Urinary bladder (tissue), 4 donors: ENCODE measurements around the gene LHPP. TPM values are rescaled to one million over a fixed set of nuclear protein-coding genes. Genes with fewer than 3 reads are reported as not detected.

Experiments
- DNase-seq: peaks from one replicate; pipeline ENCODE4 v3.0.0-alpha.2; 2015; ENCODE audit errors: extremely low spot score
- H3K27ac ChIP-seq: one replicate; pipeline ENCODE4 v1.5.1; 2013; ENCODE audit warnings: low read depth, mild to moderate bottlenecking, moderate library complexity
- H3K36me3 ChIP-seq: one replicate; pipeline ENCODE4 v1.6.1; 2013; ENCODE audit warnings: mild to moderate bottlenecking, moderate library complexity; ENCODE audit not compliant: insufficient read depth
- H3K4me1 ChIP-seq: one replicate; pipeline ENCODE4 v1.6.1; 2013; ENCODE audit warnings: mild to moderate bottlenecking, moderate library complexity; ENCODE audit not compliant: insufficient read depth
- H3K4me3 ChIP-seq: one replicate; pipeline ENCODE4 v1.5.1; 2013; ENCODE audit warnings: low read depth, low read length
- WGBS: extraction: QIAGEN DNeasy Blood & Tissue Kit; methylation state at CpG from one replicate; pipeline ENCODE4 v1.1.7; 2013; 5-methylcytosine and 5-hydroxymethylcytosine counted together
- polyA plus RNA-seq: library from polyadenylated mRNA; stranded (reverse); fragments of 200-250 nt; gene quantifications from one replicate; pipeline ENCODE4 v1.2.3, GENCODE V29; 2013
- total RNA-seq: library from RNA; depleted of rRNA; stranded (reverse); fragments of >200 nt; gene quantifications from one replicate; pipeline ENCODE4 v1.2.3, GENCODE V29; 2014
- donor health status: healthy with polysubstance abuse.
- donor health status: healthy.

LHPP gene
- total and polyA plus RNA-seq, 2 donors: 6.6 to 15.8 TPM

DNA sequence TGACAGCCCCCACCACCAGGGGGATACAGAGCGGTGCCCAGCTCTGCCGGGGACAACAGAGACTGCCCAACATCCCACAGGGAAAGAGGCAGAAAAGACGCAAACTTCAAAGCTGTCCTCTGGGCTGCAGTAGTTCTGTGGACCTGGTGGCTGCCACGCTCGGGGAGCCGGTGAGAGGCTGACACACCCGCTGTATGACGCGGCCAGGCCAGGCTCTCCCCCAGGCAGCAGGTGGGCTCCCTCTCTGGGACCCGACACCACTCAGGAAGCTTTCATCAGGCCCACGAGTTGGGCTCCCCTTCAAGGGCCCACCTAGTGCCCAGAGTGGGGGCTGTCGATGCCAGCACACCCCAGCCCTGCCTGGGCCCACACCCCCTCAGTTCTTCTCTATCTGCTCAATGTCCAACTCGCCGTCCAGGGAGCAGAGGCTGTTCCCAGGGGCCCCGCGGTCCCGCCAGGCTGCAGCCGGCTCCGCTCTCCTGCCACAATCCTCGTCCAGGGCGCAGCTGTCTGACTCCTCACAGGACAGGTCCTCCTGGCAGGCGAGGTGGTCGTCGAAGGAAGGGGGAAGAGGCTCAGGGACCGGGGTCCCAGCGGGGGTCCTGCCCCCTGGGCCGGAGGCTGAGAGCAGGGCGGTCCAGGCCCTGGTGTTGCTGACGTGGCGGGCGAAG lies 161.4 kb downstream of the LHPP start:
- H3K27ac ChIP-seq: no peak overlapping the region

DNA sequence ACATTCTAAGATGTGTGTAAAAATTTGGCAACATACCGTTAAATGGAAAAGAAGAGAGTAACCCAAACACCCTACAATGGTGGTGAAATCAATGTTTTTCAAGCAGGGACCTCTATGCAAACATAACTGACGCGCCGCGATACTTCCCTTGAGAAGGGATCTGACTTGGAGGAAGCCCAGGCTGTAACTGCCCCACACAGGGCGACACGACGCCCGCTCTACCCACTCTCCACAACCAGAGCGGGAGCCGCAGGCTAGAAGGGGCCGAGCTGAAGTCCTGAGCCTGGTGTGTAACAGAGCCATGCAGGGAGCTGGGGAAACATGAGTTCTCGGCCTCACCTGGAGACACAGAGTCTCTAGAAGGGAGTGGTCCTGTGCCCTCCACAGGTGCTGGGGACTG lies 162.4 kb downstream of the LHPP start:
- H3K36me3 ChIP-seq: no peaks in the 10 kb centered on the region
- no peak overlapping the region for H3K27ac ChIP-seq

More for the DNA sequence above, 161.4 kb downstream of the LHPP start:
- DNase-seq: no peak
- Histone ChIP-seq H3K4me1 (no peaks in the 10 kb centered on the region), H3K4me3 (no peak overlapping the region), H3K36me3 (no peaks in the 10 kb centered on the region)
- WGBS: 87% methylated on average over 31 of the region's 31 CpGs

DNA sequence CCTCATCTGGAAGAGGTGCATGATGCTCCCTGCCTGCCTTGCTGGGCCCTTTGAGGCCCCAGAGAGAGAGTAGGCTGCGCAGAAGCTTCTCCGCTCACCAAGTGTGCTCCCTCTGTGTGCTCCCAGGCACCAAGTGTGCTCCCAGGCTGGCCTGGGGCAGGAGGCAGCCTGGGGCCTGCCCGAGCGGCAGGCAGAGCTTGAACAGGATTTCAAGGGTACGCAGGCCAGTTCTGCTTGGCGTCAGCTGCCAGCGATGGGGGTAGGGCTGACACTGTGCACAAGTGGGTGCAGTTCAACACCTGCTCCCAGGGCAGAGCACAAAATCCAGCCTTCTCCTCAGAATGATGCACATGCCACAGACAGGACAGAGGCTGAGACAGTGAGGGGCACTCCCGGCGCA lies 162.8 kb downstream of the LHPP start:
- Histone ChIP-seq H3K4me1 (no peaks in the 10 kb centered on the region), H3K27ac (no peak overlapping the region)
- 95% methylated on average over 9 of the region's 9 CpGs for WGBS

More for the DNA sequence above, 162.4 kb downstream of the LHPP start:
- no peak for DNase-seq
- WGBS: 96% methylated on average over 13 of the region's 13 CpGs
- no peak overlapping the region for H3K4me3 ChIP-seq
- H3K4me1 ChIP-seq: no peaks in the 10 kb centered on the region

DNA sequence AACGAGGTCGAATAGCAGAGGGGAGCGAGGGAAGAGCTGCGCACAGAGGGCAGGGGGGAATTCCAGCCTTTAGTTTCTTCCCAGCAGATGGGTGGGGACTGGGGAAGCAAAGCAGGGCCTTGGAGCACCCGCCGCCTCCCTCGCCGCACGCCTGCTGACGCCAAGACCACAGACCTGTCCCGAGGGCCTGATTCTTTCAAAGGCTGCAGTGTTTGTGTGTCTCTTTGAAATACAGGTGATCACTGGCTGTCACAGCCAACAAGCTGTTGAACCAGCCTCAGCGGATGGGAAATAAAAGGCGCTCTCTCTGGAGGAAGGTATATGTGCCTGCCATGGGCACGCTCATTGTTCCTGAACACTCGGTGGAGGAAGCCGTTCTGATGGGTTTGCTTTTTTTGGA lies 163.3 kb downstream of the LHPP start:
- 91% methylated on average over 16 of the region's 16 CpGs for WGBS
- Histone ChIP-seq H3K4me3 (no peak overlapping the region), H3K27ac (no peak overlapping the region), H3K36me3 (no peaks in the 10 kb centered on the region), H3K4me1 (peaks cover under 1% of the 10 kb centered on the region)
- DNase-seq: no peak

More for the DNA sequence above, 162.8 kb downstream of the LHPP start:
- no peak for DNase-seq
- Histone ChIP-seq H3K36me3 (no peaks in the 10 kb centered on the region), H3K4me3 (no peak overlapping the region)

DNA sequence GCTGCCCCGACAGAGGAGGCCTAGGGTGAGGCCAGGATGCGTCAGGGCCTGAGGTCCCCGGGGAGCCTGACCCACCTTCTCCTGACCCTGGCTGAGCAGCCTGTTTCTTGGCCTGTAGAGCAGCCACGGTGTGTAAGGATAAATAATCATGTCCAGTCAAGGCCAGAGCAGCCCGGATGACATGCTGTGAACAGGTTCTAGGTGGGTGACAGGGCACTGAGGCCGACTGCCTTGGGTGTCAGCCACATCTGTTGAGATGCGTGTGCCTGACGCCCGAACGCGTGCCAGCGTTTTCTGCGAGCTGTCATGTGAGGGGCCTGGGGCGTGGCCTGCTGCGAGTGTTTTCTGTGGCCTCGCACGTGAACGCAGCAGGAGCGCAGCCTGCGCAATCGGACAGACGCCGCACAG lies 164.2 kb downstream of the LHPP start:
- Histone ChIP-seq H3K4me1 (peaks cover 1% of the 10 kb centered on the region), H3K4me3 (no peak overlapping the region), H3K27ac (no peak overlapping the region), H3K36me3 (no peaks in the 10 kb centered on the region)
- WGBS: 91% methylated on average over 23 of the region's 23 CpGs
- no peak for DNase-seq

DNA sequence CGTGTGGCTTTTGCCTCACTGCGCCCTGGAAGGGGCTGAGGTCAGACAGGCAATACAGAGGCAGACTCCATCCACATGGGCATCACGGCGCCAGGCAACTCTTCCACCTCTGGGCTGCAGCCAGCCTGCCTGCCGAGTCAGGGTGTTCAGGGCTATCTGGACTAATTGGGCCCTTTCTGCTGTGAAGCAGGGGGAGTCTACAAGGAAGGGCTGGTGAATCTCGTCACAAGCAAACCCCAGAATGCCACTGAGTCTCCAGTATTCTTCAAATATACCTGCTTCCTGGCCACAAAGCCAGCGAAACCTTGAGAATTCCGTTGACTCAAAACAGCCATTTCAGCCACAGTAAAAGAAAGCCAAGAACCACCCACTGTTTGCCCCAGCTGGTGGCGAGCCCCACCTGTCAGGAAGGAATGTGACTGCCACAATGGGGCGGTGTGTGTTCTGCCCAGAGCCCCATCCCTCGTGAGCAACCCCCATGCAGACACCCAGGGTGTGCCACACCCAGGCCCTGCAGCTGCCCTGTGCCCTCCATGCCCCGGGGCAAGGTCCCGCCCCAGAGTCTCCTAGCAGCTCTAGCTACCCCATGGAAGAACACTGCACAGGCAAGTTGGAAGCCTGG lies 165.2 kb downstream of the LHPP start:
- no peaks in the 10 kb centered on the region for H3K36me3 ChIP-seq
- 86% methylated on average over 13 of the region's 13 CpGs for WGBS
- DNase-seq: no peak
- H3K4me1 ChIP-seq: peaks cover 1% of the 10 kb centered on the region
- H3K27ac ChIP-seq: no peak overlapping the region
- no peak overlapping the region for H3K4me3 ChIP-seq

DNA sequence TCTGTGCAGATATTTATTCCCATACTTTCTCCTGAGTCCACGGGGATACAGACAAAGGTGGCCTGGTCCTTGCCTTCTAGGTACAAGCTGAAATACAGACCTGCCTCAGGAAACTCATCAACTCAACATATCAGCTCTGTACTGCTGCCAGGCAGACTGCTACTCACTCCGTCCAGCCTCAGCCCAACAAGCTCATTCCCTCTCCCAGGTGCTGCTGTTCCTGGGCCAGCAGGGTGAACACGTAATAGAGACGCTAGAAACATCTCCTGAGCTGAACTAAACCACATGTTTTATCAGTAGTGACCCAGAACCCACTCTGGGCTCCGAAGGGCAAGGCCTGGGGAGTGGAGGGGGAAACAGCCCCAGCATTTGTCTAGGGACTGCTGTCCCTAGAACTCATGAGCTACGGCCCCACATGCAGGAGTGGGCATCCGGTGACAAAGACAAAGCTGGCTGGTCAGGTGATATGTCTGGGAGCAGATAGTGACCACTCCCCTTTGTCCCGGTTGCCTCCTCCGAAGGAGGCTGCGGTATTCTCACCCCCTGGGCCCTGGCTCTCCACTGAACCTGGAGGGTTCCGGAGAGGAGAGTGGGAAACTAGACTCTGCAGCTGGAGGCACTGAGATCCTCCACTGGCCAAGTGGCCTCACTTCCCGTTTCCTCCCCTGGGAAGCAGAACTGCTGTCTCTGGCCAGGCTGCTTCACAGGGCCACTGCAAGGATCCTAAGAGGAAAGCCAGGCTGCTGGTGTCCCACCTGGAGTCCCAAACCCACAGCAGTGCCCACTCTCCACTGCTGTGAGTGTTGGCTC lies 166.4 kb downstream of the LHPP start:
- Histone ChIP-seq H3K4me1 (peaks cover 1% of the 10 kb centered on the region), H3K27ac (no peak overlapping the region)

DNA sequence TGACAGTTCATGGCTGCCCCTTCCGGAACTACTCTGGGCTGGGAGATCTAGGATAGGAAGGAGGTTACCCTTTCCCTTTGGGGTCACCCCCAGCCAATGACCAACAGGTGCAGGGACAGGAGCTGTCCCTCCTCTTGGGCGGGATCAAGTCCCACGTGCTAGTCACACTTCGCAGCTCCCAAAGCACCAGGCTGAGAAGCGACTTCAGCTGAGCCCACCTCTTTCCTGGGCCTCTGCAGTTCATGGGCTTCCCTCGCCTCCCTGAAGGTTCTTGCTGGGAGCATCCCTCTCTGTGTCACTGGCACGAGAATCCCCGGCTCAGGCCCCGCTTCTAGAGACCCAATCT lies 167.0 kb downstream of the LHPP start:
- H3K4me1 ChIP-seq: peaks cover 1% of the 10 kb centered on the region
- H3K4me3 ChIP-seq: no peak overlapping the region

More for the DNA sequence above, 166.4 kb downstream of the LHPP start:
- 71% methylated on average over 12 of the region's 12 CpGs for WGBS
- H3K4me3 ChIP-seq: no peak overlapping the region
- H3K36me3 ChIP-seq: no peaks in the 10 kb centered on the region
- DNase-seq: no peak

DNA sequence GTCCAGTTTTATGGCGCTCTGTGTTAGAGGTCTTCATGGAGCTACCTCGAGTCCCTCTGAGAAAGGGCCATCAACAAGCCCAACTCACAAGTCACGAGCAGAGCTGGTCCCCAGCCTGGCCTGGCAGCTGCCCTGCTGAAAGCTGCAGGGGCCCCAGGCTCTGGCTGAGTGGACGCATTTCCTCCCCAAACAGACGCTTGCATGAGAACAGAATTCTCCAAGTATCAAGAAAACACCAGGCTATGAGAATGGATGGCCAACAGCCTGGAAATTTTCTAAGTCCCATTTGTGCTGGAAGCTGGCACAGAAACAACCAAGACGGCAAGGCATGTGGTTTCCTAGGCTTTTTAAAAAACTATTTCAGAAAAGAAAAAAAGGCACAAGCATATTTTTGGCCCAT lies 167.8 kb downstream of the LHPP start:
- Histone ChIP-seq H3K4me1 (peaks cover 1% of the 10 kb centered on the region), H3K27ac (no peak overlapping the region), H3K36me3 (no peaks in the 10 kb centered on the region), H3K4me3 (no peak overlapping the region)
- DNase-seq: no peak
- WGBS: 66% methylated on average over 6 of the region's 6 CpGs

More for the DNA sequence above, 167.0 kb downstream of the LHPP start:
- DNase-seq: no peak
- 89% methylated on average over 9 of the region's 9 CpGs for WGBS
- Histone ChIP-seq H3K36me3 (no peaks in the 10 kb centered on the region), H3K27ac (no peak overlapping the region)

DNA sequence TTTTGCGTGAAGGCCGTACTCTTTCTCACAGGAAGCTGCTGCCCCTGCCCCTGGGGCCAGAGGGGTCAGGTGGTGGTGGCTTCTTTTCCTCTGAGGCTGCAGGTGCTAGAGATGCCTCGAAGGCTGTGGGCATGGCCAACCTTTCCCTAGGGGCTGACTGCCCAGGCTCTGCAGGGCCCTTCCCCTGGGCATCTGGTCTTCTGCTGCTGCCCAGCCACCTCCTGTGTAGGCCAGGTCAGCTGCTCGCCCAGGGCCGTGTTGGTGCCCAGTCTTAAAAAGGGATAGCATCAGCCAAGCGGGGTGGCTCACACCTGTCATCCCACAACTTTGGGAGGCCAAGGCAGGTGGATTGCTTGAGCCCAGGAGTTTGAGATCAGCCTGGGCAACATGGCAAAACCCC lies 168.2 kb downstream of the LHPP start:
- 84% methylated on average over 6 of the region's 6 CpGs for WGBS
- peaks cover 1% of the 10 kb centered on the region for H3K4me1 ChIP-seq
- no peak overlapping the region for H3K27ac ChIP-seq
- no peaks in the 10 kb centered on the region for H3K36me3 ChIP-seq
- no peak overlapping the region for H3K4me3 ChIP-seq
- DNase-seq: no peak

DNA sequence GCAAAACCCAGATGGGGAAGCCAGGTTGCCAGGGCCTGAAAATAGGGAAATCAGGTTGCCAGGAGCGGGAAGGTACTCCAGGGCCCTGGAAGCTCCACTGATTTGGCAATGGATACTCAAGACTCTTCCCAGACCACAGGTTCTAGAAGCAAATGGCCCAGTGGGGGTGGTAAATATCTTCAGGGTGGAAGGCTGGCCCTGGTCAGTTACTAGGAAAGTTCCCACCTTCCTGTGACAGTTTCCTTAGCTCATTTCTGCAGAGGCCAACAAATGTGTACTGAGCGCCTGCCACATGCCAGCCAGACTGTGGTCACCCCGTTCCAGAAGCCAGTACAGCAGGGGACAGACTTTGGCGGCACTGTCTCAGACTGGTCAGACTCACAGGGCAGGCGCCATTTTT lies 168.9 kb downstream of the LHPP start:
- WGBS: 95% methylated on average over 5 of the region's 5 CpGs
- no peaks in the 10 kb centered on the region for H3K36me3 ChIP-seq
- H3K4me1 ChIP-seq: peaks cover 1% of the 10 kb centered on the region
- DNase-seq: no peak
- no peak overlapping the region for H3K4me3 ChIP-seq
- H3K27ac ChIP-seq: no peak overlapping the region

DNA sequence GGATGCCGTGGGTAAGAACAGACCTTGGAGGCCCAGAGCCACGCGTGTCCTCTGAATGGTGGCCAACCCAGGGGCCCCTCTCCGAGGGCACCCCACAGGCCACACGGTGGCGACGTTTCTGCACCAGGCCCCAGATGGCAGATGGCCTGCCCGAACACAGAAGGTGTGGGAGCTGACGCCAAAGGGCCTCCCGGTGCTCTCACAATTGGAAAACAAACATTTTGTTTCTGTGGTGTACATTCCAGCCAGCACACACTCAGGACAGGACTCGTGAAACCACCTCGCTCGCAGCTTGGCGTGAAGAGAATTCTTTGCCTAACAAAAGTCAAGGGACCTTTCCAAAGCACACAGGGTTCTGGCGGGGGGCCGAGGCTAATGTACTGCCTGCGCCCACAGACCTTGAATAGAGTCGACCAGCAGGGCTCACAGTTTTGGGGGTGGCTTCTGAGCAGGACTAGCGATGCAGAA lies 170.5 kb downstream of the LHPP start:
- no peak for DNase-seq
- Histone ChIP-seq H3K27ac (peak overlapping the region; percentile 40), H3K4me1 (peaks cover 1% of the 10 kb centered on the region), H3K4me3 (no peak overlapping the region), H3K36me3 (no peaks in the 10 kb centered on the region)
- 69% methylated on average over 19 of the region's 19 CpGs for WGBS

DNA sequence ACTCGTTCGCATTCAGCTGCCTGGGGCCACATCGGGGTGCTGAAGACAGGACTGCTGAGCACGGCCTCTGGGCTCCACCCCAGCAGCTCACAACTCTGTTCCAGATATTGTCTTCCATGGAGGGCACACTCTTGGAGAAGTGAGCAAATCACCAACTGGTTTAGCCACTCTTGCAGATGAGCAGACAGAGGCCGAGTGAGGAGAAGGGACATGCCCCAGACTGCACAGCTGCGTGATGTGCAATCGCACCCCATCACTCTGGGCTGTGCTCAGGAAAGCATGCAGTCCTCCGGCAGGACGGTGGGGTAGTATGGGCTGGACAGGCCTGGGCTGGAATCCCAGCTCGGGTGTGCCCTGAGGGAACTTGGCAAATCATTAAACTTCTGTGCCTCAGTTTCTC lies 170.9 kb downstream of the LHPP start:
- 85% methylated on average over 10 of the region's 10 CpGs for WGBS
- H3K4me3 ChIP-seq: no peak overlapping the region
- DNase-seq: no peak

More for the DNA sequence above, 170.9 kb downstream of the LHPP start:
- Histone ChIP-seq H3K27ac (peak overlapping the region; percentile 40), H3K36me3 (no peaks in the 10 kb centered on the region), H3K4me1 (peaks cover 1% of the 10 kb centered on the region)
